ENCODE measurements around the gene MXD4.

GRCh38 chr4:2272026-2272827 is 10.3 kb upstream of the MXD4 start:
- TF ChIP-seq, protein P1, sequence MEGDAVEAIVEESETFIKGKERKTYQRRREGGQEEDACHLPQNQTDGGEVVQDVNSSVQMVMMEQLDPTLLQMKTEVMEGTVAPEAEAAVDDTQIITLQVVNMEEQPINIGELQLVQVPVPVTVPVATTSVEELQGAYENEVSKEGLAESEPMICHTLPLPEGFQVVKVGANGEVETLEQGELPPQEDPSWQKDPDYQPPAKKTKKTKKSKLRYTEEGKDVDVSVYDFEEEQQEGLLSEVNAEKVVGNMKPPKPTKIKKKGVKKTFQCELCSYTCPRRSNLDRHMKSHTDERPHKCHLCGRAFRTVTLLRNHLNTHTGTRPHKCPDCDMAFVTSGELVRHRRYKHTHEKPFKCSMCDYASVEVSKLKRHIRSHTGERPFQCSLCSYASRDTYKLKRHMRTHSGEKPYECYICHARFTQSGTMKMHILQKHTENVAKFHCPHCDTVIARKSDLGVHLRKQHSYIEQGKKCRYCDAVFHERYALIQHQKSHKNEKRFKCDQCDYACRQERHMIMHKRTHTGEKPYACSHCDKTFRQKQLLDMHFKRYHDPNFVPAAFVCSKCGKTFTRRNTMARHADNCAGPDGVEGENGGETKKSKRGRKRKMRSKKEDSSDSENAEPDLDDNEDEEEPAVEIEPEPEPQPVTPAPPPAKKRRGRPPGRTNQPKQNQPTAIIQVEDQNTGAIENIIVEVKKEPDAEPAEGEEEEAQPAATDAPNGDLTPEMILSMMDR (IDR thresholded peaks at IDR 0.05): no peak
- TF ChIP-seq POLR2A (IDR thresholded peaks at IDR 0.05): no peak

All from adrenal gland (tissue), 5 donors.